ENCODE results near the gene LARP4B. TPM values are rescaled to one million over a fixed set of nuclear protein-coding genes. Genes with fewer than 3 reads are reported as not detected.
A peak's percentile ranks its signal among the peaks of the same experiment; 100 is the strongest.

The LARP4B gene
- total and polyA plus RNA-seq, 8 donors, result 45.1 to 122 (median 54.4) TPM

- ATAC-seq, result no peak
- peaks cover 0 to 43% of the 10 kb centered on the region in 2 donors for H3K36me3 ChIP-seq
- DNase-seq, result peak in 1 of 4 donors; percentile 78
- peaks cover 0 to 13% of the 10 kb centered on the region in 2 donors for H3K4me1 ChIP-seq
- intact Hi-C loops (cut with DNase I), result no loop called here
- TF ChIP-seq CTCF (IDR thresholded peaks at IDR 0.05), result no peak
- no peak overlapping the region for H3K4me3 ChIP-seq
- H3K9me3 ChIP-seq, result no peaks in the 10 kb centered on the region
- no peaks in the 10 kb centered on the region for H3K27me3 ChIP-seq
- no peak overlapping the region for H3K27ac ChIP-seq
Observed at GRCh38 chr10:804191-804781, 127.2 kb downstream of the LARP4B start.

- H3K9me3 ChIP-seq, result peaks cover 0 to 3% of the 10 kb centered on the region in 2 donors
- no peak overlapping the region for H3K4me3 ChIP-seq
- H3K36me3 ChIP-seq, result peaks cover 0 to 32% of the 10 kb centered on the region in 2 donors
- intact Hi-C loops (cut with DNase I), result no loop called here
- H3K27ac ChIP-seq, result no peak overlapping the region
- DNase-seq (peak in 1 of 4 donors; percentile 63), ATAC-seq (no peak)
- no peaks in the 10 kb centered on the region for H3K27me3 ChIP-seq
- no peak for TF ChIP-seq CTCF (IDR thresholded peaks at IDR 0.05)
- H3K4me1 ChIP-seq, result peaks cover 0 to 13% of the 10 kb centered on the region in 2 donors
Observed at GRCh38 chr10:803041-803741, 128.3 kb downstream of the LARP4B start.

- H3K27ac ChIP-seq, result no peak overlapping the region
- TF ChIP-seq CTCF (IDR thresholded peaks at IDR 0.05), result no peak
- intact Hi-C loops (cut with DNase I), result no loop called here
- H3K4me3 ChIP-seq, result no peak overlapping the region
- ATAC-seq, result no peak
- peaks cover 0 to 7% of the 10 kb centered on the region in 2 donors for H3K9me3 ChIP-seq
- H3K36me3 ChIP-seq, result peaks cover 0 to 25% of the 10 kb centered on the region in 2 donors
- DNase-seq, result peak in 1 of 4 donors; percentile 62
- no peaks in the 10 kb centered on the region for H3K27me3 ChIP-seq
- H3K4me1 ChIP-seq, result peaks cover 0 to 13% of the 10 kb centered on the region in 2 donors
Observed at GRCh38 chr10:802506-802905, 129.0 kb downstream of the LARP4B start.

- TF ChIP-seq CTCF (IDR thresholded peaks at IDR 0.05), result no peak
- Histone ChIP-seq H3K4me3 (no peak overlapping the region), H3K27ac (no peak overlapping the region), H3K36me3 (peaks cover 0 to 3% of the 10 kb centered on the region in 2 donors), H3K27me3 (no peaks in the 10 kb centered on the region), H3K9me3 (peaks cover 0 to 20% of the 10 kb centered on the region in 2 donors), H3K4me1 (no peaks in the 10 kb centered on the region)
- ATAC-seq (no peak), DNase-seq (no peak)
- intact Hi-C loops (cut with DNase I), result no loop called here
Observed at GRCh38 chr10:797179-797578, 134.3 kb downstream of the LARP4B start.

- ATAC-seq (no peak), DNase-seq (no peak)
- H3K36me3 ChIP-seq, result peaks cover 0 to 3% of the 10 kb centered on the region in 2 donors
- H3K4me3 ChIP-seq, result no peak overlapping the region
- TF ChIP-seq CTCF (IDR thresholded peaks at IDR 0.05), result no peak
- no peak overlapping the region for H3K27ac ChIP-seq
- intact Hi-C loops (cut with DNase I), result no loop called here
- no peaks in the 10 kb centered on the region for H3K27me3 ChIP-seq
- H3K4me1 ChIP-seq, result no peaks in the 10 kb centered on the region
- H3K9me3 ChIP-seq, result peaks cover 0 to 20% of the 10 kb centered on the region in 2 donors
Observed at GRCh38 chr10:796233-796632, 135.3 kb downstream of the LARP4B start.
